Limb (tissue), 2 donors: ENCODE measurements around the gene PHF23.

ENCODE experiments used
- DNase-seq, 2 donors: peaks; one replicate each; pipeline ENCODE4 v3.0.0-alpha.2; 2016; ENCODE audit errors: extremely low spot score in 2 of 2

PHF23 gene

DNA sequence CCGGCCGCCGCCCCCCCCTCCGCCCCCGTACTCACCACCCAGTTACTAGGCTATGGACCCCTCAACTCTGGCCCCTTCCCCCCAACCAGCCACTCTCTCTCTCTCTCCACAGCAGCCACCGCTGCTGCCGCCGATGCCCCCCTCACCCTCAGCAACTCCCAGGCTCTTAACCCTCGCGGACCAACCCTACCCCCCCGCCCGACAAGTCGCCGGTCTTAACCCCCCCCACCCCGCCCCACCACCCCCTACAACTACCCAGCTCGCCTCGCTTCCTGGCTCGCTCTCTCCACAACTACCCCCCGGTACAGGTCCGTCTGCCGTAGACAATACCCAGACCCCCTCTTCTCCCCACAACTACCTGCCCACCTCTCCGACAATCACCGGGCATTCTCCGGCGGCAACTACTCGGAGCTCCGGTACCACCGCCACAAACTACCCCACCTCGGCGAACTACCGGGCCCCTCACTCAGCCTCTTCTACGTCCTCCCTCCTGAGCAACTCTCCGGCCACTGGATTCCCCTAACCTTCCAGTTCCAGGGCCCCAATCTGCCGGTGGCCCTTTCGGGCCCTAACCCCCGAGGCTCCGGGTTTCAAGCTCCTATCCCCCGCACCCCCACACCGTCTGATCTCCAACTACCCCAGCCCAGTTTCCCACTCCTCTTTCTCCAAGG lies 702 bp downstream of the PHF23 start:
- peak in 1 of 2 donors; percentile 77 for DNase-seq

DNA sequence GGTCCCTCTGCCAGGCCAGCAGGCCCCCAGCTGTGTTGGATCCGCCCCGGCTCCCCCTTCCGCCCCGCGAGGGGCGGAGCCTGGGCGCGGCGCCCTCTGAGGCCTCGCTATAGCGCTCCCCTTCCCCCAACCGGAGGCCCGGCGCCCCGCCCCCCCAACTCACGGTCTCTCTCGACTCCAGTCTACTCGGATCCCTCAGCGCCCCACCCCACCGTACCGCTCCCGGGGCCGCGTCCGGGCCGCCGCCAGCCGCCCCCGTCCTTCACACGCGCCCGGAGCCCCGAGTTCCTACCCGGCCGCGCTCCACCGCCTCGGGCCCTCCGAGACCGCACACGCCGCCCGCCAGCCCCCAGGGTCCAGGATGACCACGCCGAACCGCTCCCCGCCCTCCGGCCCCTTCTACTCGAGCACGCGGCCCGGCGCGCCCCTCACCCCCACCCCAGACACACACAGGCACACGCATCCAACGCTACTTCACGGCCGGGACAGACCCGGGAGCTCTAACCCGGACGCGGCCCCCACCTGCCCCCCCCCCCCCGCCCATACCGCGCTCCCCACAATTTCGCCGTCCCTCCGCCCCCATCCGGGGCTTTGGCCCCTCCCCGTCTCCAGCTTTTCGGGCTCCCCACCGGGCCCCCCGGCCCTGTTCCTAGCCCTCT lies 1.4 kb downstream of the PHF23 start:
- peak in 1 of 2 donors; percentile 88 for DNase-seq

DNA sequence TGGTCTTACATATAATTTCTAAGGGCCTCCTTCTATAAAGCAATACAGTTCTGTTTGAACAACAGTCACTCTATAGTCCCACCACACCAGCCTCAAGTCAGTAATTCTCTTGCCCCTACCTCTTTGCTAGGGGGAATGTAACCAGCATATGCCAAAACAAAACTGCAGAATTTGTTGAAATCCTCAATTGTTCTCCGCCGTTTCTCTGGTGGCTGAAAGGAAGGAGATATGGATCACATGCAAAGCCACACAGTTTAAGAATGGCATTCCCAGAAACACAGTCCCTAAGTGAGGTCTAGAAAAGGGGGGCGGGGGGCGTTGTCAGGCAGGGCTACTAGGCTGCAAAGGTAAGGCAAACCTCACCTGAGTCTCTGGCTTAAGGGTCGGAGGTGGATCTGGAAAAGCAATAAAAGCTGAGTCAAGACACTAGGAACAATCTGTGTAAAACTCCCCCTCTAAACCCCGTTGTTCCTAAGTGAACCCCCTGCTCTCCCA lies 1.9 kb downstream of the PHF23 start:
- DNase-seq, result no peak

GRCh38 chr17:7236808-7237207 lies 2.4 kb downstream of the PHF23 start:
- DNase-seq, result no peak

GRCh38 chr17:7235693-7236665 lies 3.3 kb downstream of the PHF23 start:
- DNase-seq, result no peak

GRCh38 chr17:7234083-7234951 lies 4.9 kb downstream of the PHF23 start, which contains the start of gene DVL2:
Gene DVL2 (minus strand): TSS chr17:7234517. CDS start chr17:7234262, 255 bp downstream.
- peak; percentile 96 to 98 for DNase-seq

GRCh38 chr17:7233701-7234082 lies 5.6 kb downstream of the PHF23 start:
- no peak for DNase-seq

GRCh38 chr17:7232114-7232513 lies 7.1 kb downstream of the PHF23 start:
- no peak for DNase-seq

DNA sequence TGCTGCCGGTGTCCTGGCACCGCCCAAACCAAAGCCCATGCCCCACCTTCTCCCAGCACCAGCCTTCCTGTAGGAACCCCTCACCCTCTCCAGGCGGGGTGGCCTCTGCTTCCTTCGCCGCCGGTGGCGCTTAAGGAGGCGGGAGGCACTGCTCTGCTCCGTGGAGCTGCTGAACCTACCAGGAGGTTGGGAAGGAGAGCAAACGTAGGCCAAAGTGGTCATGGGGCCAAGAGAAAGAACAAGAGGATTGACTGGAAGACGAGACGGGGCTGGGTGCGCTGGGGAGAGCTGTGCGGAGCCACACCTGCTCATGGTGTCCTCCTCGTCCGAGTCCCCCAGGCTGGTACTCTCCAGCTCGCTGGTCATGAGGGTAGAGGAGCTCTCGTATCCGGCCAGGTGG lies 9.8 kb downstream of the PHF23 start:
- DNase-seq, result no peak

- DNase-seq, result no peak
These were observed 10.3 kb downstream of the PHF23 start for GRCh38 chr17:7228920-7229319.

GRCh38 chr17:7226721-7227710 lies 12.2 kb downstream of the PHF23 start:
- no peak for DNase-seq

- no peak for DNase-seq
These were observed 13.4 kb downstream of the PHF23 start for GRCh38 chr17:7225711-7226331.

DNA sequence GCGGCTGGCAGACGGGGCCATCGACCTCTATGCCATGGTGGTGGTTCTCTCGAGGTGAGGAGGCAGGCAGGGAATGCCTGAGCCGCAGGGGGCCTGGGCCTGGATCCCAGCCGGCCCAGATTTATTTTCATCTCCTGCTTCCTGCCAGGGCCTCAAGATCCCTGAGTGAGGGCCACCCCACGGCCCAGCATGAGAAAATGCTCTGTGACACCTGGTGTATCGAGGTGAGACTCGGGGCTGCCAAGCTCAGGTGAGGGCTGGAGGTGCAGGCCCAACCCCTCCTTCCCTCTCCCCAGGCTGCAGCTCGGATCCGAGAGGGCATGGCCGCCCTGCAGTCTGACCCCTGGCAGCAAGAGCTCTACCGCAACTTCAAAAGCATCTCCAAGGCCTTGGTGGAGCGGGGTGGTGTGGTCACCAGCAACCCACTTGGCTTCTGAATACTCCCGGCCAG lies 14.6 kb downstream of the PHF23 start:
- no peak for DNase-seq

DNA sequence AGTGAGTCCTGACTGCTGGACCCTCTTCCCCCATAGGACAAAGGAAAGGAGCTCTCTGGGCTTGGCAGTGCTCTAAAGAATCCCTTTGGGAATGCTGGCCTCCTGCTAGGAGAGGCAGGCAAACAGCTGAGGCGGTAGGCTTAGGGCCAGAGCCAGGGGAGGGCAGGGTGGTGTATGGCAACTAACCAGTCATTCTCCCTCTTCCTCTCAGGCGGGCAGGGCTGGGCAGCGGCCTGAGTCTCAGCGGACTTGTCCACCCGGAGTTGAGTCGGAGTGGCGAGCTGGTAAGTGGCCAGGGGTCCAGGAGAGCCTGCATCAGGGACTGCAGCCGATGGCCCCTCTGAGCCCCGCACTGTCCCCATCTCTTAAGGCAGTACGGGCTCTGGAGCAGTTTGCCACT lies 15.1 kb downstream of the PHF23 start:
- no peak for DNase-seq

- DNase-seq, result no peak
These were observed 15.9 kb downstream of the PHF23 start for GRCh38 chr17:7223375-7223774.

- no peak for DNase-seq
These were observed 16.3 kb downstream of the PHF23 start for GRCh38 chr17:7222972-7223292.

GRCh38 chr17:7222093-7222971 lies 16.9 kb downstream of the PHF23 start:
- DNase-seq, result no peak
